ENCODE measurements around the gene PITHD1.

- TF ChIP-seq, protein P1, sequence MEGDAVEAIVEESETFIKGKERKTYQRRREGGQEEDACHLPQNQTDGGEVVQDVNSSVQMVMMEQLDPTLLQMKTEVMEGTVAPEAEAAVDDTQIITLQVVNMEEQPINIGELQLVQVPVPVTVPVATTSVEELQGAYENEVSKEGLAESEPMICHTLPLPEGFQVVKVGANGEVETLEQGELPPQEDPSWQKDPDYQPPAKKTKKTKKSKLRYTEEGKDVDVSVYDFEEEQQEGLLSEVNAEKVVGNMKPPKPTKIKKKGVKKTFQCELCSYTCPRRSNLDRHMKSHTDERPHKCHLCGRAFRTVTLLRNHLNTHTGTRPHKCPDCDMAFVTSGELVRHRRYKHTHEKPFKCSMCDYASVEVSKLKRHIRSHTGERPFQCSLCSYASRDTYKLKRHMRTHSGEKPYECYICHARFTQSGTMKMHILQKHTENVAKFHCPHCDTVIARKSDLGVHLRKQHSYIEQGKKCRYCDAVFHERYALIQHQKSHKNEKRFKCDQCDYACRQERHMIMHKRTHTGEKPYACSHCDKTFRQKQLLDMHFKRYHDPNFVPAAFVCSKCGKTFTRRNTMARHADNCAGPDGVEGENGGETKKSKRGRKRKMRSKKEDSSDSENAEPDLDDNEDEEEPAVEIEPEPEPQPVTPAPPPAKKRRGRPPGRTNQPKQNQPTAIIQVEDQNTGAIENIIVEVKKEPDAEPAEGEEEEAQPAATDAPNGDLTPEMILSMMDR (IDR thresholded peaks at IDR 0.05) = no peak
- TF ChIP-seq POLR2A (IDR thresholded peaks at IDR 0.05) = no peak
Observed at GRCh38 chr1:23759277-23759676, 18.9 kb upstream of the PITHD1 start.
